Inflammatory macrophage treated with lipopolysaccharide for 1 hour (primary cell): ENCODE data around the gene INPP5E.
A peak's percentile ranks its signal among the peaks of the same experiment; 100 is the strongest.

ENCODE experiments used
- DNase-seq, 2 donors: peaks; one replicate each; pipeline ENCODE4 v3.0.0-alpha.2; 2020 to 2022

The INPP5E gene

GRCh38 chr9:136439481-136440408 is at the start of gene INPP5E:
INPP5E (minus strand) TSS chr9:136439845; CDS start chr9:136439419, 426 bp downstream.
- DNase-seq = peak; percentile 37 to 84

GRCh38 chr9:136488247-136489214 is 48.9 kb upstream of the INPP5E start:
- DNase-seq = peak; percentile 44 to 71

GRCh38 chr9:136487672-136488071 is 48.0 kb upstream of the INPP5E start:
- no peak for DNase-seq

GRCh38 chr9:136486823-136487620 is 47.4 kb upstream of the INPP5E start:
- no peak for DNase-seq

- no peak for DNase-seq
Observed at GRCh38 chr9:136486131-136486530, 46.5 kb upstream of the INPP5E start.

- DNase-seq = peak; percentile 49 to 92
Observed at GRCh38 chr9:136485049-136486045, 45.7 kb upstream of the INPP5E start.

GRCh38 chr9:136484153-136485048 is 44.8 kb upstream of the INPP5E start:
- no peak for DNase-seq

- DNase-seq = peak; percentile 85 to 97
Observed at GRCh38 chr9:136483589-136484152, 44.0 kb upstream of the INPP5E start.

GRCh38 chr9:136482793-136483588 is 43.3 kb upstream of the INPP5E start, which contains the start of gene SEC16A:
SEC16A (minus strand) TSS chr9:136483040; CDS start chr9:136477615, 5,425 bp downstream.
- peak; percentile 96 to 100 for DNase-seq

- DNase-seq = peak; percentile 27 to 58
Observed at GRCh38 chr9:136482046-136482792, 42.6 kb upstream of the INPP5E start.

GRCh38 chr9:136481558-136481957 is 41.9 kb upstream of the INPP5E start:
- peak in 1 of 2 donors; percentile 1 for DNase-seq

- no peak for DNase-seq
Observed at GRCh38 chr9:136476369-136477150, 36.9 kb upstream of the INPP5E start.

- DNase-seq = no peak
Observed at GRCh38 chr9:136474974-136475865, 35.6 kb upstream of the INPP5E start.

GRCh38 chr9:136474021-136474640 is 34.5 kb upstream of the INPP5E start:
- DNase-seq = no peak

GRCh38 chr9:136473354-136473721 is 33.7 kb upstream of the INPP5E start:
- DNase-seq = no peak
